HUDEP-2 (cell line): Measurements from ENCODE around the gene AFAP1.
A peak's percentile ranks its signal among the peaks of the same experiment; 100 is the strongest.

Experiments
- DNase-seq, 76 experiments: peaks; one replicate each; lab custom pipeline; 2025; ENCODE audit not compliant: unreplicated experiment in 76 of 76; lab: John Stamatoyannopoulos, UW

AFAP1 gene

DNA sequence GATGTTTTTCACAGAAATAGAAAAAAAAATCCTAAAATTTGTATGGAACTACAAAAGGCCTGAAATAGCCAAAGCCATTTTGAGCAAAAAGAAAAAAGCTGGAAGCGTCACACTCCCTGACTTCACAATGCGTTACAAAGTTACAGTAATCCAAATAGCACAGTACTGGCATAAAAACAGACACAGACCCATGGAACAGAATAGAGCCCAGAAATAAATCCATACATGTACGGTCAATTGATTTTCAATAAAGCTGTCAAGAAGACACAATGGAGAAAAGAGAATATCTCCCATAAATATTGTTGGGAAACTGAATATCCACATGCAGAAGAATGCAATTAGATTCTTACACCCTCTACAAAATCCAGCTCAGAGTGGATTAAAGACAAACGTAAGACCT is 208.2 kb downstream of the AFAP1 start:
- DNase-seq: no peak

DNA sequence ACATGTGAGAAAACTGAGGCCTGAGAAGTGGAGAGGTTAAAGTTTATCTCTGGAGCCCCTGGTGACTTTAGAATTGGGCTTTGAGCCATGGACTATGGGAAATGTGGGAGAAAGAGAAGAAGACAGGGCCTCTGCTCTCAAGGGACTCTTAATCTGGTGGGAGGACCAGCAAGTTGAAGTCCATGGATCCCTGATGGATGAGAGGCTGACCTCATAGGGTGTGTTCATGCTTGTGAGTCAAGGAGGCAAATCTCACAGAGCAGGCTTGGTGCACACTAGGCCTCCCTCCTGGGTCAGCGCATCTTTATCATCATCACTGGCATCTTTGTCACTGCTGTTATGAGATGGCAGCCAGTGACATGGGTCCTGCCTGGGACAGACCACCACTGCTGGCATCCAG is 211.9 kb downstream of the AFAP1 start:
- no peak for DNase-seq

DNA sequence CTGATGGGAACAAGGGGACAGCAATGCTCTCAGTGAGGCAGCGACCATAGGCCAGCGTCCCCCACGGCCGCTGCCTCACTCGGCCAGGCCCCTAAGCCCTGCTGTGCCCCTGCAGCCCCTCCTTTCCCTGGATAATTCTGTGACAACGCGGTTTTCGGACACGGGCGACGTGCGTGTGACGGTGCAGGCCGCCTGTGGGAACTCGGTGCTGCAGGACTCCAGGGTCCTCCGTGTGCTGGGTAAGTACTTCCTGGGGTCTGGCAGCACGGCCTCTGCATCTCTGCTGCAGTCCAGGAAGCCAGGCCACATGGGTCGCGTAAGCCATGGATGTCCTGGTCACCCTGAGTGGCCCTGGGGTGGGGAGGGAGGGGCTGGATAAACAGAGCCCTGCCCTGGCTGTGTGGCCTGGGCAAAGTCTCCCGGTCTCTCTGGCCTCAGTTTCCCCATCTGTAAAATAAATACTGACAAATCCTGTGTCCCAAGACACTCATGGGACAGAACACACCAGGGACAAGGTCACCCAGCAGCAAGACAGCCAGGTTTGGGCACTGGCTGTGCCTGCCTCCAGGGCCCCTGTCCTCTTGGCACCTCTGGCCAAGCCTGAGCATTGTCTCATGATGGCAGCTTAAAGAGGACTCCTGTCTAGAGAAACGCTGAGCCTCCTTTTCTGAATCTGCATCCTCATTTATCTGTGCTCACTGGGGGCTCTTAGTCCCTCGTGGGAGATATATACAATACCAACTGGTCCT is 212.8 kb downstream of the AFAP1 start:
- no peak for DNase-seq

DNA sequence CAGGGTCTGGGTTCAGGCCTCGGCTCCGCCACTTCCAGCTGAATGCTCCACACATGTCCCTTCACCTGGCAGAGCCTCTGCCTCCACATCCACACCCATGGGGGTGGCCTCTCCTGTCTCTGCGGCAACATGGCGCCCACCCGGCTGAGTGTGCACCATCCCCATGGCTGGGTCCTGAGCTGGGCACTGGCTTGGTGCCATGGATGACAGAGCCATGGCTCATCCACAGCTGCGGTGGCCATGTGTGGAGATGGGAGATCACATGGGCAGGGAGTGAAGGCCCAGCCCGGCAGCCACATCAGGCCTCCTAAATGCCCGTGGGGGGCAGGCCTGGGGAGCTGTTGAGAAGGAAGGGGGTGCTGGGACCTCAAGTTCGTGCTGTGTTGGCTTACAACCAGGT is 213.7 kb downstream of the AFAP1 start:
- DNase-seq: no peak

DNA sequence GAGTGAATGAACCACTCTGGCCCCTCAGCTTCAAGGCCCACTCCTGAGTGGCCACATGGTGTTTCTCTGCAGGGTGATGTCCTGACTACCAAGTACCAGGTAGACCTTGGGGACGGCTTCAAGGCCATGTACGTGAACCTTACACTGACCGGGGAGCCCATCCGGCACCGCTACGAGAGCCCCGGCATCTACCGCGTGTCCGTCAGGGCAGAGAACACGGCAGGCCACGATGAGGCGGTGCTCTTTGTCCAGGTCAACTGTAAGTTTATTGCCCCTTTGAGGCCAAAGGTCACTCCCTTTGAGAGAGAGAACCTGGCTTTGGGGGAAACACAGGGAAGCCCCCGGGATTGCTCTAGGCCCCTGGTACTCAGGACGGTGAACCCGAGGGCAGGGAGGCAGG is 216.0 kb downstream of the AFAP1 start:
- no peak for DNase-seq

DNA sequence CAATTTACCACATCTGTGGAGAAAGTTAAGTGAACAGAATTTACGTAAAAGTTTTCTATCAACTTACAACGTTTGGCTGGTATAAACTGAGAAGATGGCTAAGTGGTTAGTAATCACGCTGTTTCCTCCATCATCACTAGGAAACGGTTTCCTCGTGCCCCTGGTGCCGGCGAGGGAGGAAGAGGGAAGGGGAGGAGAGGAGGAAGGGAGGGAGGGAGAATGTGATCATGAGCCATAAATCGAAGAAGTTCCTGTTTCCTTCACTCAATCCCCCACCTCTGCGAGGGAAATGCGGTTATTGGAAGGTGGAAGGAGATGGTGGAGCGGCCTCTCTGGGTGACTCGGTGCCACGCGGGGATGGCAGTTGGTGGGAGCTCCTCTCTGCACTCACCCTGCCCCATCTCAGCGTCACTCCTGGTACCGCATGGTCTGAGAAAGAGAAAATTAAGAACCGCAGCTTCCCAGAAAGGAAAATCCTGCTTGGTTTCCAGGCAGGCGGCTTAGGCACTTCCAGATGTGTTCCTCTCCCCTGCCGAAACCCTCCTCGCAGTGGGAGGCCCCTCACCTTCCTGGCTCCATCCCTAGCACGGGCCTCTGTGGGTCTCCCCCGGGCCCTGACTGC is 216.8 kb downstream of the AFAP1 start:
- no peak for DNase-seq

DNA sequence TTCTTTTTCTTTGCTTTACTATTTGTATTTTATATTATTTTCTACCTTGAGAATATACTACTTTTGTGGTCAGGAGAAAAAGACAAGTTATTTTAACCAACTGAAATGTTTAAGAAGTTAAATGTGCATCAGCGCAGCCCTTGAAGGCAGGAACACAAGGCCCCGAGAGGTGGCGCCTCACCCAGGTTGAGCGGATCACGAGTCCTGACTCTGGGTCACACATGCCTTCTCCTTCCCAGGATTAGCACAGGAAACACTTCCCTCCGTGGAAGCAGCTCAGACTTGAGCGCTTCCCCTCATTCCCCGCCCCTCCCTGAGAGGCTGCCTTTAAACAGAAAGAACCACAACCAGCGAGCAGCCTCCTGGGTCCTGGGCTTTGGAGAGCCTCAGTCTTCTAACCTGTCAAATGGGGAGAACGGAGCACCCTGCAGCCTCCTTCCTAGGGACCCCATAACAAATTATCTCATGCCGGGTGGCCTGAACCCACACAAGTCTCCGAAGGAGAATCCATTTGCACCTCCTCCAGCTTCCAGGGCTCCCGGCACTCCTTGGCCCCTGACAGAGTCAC is 217.6 kb downstream of the AFAP1 start:
- DNase-seq: no peak

DNA sequence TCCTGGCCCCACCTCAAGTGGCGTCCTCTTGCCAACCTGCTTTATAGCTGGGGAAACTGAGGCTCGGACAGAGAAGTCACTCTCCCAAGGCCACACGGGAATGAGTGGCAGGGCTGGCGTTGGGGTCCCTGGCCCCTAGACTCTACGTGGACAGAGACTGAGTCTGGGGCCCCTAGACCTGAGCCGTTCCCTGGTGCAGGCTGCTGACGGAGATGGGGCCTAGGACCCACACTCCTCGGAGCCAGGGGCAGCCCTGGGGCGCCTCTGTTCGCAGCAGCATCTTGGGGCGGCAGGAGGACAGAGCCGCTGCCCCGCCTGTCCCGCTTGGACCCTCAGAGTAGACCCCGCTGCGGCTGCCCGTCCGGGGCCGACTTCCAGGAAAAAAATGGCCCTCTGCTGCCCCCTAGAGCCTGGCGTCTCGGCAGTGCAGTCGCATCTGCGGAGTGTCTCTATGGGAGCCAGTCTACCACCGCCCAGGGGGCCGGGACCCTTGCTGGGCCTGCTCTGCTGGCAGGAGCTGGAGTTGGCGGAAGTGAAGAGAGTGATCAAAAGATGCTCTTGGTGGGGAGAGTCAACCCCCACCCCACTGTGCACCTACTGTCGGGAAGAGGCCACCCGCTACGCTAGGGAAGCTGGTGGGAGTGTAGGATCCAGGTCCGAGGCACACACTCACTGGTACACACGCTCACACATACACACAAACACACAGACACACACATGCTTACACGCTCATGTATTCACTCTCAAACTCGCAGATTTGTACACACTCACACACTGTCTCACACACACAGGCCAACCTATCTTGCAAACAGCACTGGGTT is 220.1 kb downstream of the AFAP1 start:
- peak in 21 of 76 experiments; percentile 1 to 38 (median 13) for DNase-seq

DNA sequence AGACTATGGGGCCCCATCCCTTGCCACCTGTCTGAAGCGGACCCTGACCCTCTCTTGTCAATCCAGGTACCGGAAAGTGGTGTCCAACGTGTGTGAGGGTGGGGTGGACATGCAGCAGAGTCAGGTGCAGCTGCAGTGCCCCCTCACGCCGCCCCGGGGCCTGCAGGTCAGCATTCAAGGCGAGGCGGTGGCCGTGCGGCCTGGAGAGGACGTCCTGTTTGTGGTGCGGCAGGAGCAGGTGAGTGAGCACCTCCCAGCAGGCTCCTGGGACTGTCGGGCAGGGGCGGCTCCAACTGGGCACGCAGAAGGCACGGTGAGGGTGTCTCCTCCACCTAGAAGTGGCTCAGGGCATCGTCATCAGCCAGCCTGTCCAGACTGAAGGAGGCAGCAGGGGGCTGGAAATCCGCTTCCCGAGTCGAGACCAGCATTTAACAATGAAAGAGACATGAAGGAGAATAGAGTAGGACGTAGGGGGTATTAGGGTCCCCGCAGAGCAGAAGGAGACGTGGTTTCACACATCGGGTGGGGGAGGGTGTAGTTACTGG is 221.6 kb downstream of the AFAP1 start:
- DNase-seq: no peak

DNA sequence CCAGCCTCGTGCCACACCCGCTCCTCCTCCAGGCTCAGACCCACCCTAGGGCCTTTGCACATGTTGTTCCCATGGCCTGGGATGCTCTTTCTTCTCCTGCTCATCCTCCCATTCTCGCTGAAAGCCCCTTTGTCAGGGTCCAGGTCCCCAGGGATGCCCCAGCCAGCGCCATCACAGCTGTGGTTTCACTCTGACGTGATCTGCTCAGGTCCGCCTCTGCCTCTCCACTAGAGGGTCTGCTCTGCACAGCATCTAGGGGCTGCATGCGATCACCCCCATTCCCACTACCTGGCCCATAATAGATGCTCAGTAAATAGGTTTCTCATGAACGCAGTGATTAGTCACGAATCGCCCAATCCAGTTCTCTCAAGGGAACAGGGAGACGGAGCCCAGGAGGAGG is 222.5 kb downstream of the AFAP1 start:
- DNase-seq: no peak

DNA sequence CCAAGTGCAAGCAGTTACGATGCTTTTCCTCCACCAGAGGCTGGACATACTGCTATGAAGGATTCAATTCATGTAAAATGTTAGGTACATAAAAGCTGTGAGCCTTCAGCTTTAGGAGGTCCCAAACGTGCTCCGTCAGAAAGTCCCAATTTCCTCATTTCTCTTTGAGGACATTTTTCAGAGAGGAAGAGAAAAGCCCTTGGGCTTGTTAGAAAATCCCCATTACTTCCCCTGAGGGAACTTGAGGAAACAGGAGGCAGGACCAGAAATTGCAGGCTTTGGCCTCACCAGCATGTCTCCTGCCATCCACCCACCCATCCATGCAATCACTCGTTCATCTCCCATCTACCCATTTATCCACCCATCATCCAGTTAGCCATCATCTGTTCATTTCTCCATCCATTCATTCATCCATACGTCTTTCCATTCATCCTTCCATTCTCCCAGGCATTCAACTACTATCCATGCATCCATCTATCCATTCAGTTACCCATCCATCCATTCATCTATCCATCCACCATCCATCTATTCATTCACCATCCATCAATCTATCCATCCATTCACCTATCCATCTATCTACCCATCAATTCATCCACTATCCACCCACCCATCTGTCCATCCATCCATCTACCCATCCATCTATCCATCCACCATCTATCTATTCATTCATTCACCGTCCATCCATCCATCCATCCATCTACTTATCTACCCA is 223.5 kb downstream of the AFAP1 start:
- DNase-seq: no peak

DNA sequence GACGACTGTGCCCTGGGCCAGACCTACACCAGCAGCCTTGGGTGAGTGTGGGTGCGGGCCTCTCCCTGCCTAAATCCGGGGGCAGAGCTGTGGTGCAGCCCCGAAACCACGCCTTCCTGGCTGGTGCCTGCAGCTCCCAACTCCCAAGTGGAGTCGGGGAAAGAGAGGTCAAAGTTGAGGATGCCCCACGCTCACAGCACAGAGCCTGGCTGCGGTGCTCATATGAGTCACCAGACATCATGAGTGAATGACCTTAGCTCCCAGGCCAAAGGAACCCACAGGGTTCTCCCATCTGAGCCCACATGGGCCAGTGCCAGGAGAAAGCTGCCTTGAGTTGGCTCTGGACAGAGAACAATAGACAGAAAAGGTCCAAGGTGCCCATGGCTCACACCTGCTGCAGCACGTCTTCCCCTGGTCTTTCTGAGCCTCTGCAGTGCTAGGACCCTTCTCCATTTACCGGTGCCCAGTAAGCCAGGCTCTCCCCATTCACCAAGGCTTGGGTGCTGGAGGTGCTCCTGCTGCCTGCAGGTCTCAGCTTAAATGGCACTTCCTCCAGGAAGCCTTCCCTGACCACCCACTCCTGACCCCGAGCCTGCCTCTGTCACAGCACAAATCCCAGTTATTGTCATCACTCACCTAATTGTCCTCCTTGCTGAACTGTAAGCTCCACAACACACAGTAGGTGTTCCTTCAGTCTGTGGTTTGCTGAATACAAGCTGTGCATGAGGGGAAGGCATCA is 224.2 kb downstream of the AFAP1 start:
- no peak for DNase-seq

DNA sequence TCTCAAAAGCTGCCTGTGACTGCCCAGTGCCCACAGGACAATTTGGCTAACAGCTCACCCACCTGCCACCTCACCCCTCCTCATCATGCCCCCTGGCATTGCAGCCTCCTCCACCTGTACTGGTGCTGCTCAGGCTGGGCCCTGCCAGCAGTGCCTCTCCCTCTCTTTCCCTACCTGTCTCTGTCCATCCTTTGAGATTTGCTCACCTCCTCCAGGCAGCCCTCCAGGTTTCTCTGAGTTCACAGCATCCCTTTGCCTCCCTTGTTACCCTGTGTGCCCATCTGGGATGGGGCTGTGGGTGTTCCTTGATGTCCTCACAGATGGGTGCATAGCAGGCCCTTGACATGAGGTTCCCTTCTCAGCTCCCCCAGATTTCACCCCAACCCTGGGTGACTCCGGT is 224.9 kb downstream of the AFAP1 start:
- DNase-seq: no peak

DNA sequence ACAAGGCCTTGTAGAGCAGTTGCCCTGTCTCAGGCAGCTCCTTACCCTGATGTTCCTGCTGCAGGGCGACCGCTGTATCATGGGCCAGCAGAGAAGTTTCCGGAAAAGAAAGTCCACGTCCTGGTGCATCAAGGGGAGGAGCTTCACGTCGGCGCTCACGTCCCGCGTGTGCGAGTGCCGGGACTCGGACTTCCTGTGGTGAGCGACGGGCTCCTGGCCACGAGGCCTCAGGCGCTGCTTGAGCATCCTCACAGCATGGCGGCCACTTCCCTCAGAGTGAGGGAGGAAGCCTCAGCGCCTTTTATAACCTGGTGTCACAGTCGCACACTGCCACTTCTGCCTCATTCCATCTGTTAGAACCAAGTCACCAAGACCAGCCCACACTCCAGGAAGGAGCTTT is 225.5 kb downstream of the AFAP1 start:
- no peak for DNase-seq

DNA sequence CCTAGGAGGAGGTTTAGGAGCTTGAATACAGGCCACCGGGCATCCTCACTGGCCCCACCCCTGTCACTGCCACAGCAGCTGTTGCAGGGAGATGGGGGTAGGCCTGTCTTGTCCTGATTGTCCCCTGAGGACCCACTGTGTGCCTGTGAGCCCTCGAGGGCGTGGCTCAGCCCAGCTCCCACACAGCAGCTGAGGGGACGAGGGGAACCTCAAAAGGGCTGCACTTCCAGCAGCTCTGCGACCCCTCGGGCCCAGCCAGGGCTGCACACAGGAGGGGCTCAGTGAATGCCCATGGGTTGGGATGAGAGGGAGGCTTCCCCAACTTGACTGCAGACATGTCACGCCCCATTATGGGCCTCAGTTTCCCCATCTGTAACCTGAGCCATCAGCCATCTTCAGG is 225.9 kb downstream of the AFAP1 start:
- no peak for DNase-seq

DNA sequence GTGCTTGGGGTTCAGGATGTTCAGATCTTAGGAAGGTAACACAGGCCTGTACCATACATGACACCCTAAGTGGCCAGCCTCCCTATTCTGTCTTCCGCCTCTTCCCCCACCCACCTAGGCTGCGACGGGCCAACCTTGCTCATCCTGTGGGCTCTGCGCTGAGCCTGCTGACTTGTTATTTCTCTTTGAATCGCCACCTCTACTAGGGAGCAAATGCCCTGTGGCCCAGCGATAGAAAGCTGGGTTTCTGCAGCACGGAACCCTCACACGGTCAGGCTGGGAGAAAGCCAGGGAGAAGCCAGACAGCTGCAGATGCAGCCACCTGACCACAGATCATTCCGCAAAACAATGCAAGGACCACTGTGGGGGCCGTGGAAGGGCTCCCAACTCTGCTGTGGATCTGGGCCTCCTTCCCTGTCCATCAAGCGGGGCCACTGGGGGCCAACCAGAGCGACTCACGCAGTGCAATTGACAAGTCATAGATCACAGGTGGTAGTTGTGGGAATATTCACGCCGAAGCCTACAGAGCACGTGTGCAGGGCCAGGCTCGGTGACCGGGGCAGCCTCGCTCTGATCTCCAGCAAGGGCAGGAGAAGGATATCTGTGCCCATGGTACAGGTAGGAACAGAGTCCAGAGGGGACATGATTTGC is 227.5 kb downstream of the AFAP1 start:
- DNase-seq: no peak

DNA sequence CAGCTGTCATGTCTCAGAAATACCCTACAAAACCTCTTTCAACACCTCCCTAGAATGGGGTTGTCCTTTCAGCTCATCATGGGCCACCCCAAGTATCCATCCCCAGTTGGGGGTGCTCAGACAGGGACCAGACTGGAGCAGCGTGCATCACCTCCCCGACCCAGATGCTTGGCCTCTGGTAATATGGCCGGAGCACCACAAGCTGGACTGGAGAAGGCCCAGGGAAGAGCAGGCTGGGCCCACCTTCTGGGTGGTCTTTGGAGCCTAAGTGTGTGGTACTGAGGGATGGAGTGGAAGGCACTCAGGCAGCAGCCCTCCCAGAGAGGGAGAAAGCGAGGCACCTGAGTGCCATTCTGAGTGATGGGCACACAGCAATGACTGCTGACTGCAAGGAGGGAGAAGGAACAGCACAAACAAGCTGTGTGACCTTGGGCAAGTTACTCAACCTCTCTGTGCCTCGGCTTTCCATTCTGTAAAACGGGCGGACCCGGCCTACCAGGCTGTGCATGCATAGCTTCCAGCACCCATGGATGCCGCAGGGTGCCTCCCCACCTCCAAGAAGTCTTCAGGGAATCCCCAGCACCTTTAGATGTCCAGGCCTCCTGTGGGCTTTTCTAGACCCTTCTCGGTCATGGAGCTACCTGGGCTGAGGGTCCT is 228.2 kb downstream of the AFAP1 start:
- no peak for DNase-seq

DNA sequence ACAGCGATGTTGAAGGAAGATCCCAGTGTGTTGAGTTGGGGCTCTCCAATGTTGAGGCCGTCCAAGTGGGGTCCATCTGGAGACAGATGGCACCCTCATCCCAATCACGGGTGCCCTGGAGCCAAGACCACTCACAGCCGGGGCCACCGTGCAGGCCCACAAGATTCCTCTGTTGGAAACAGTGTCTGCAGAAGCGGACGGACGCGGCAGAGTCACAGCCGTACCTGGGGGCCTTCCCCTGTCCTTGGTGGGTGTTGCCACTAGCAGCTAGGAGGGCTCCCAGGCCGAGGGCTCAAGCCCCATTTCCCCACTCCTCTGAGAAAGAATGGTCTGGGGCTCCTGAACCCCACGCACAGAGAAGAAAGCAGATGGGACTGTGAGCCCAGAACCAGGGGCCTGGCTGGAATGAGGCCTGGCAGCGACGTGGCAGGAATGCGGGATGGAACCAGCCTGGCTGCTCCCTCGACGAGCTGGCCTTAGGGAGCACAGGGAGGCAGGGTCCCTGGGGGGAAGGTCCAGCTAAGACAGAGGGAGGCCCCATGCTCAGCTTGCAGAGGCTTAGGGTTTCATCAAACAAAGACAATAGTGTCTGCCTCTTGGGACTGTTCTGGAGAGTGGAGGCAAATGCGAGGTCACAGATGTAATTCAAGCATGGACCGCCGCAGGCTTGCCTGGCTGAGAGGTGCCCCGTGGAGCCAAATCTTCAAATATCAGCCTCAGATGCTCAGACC is 228.9 kb downstream of the AFAP1 start:
- DNase-seq: no peak
